Activated CD8-positive, alpha-beta memory T cell treated with anti-CD3 and anti-CD28 coated beads, Interleukin-2, amount 50 U/mL, for 4 hours (primary cell): ENCODE measurements around the gene PACS1.
"Not testable (repeated sequence)": the region's sequence is repeated elsewhere in the genome, so short reads cannot be mapped to it uniquely, and the experiment has no call there.

Experiments used
- DNase-seq: peaks from one replicate; pipeline ENCODE4 v3.0.0-alpha.2; 2020

PACS1 gene

GRCh38 chr11:66230156-66230555 lies 160.1 kb downstream of the PACS1 start:
- no peak for DNase-seq

GRCh38 chr11:66230978-66231377 lies 160.9 kb downstream of the PACS1 start:
- DNase-seq, result no peak

- no peak for DNase-seq
Observed at GRCh38 chr11:66231561-66231960, 161.5 kb downstream of the PACS1 start.

GRCh38 chr11:66232769-66233168 lies 162.7 kb downstream of the PACS1 start:
- no peak for DNase-seq

GRCh38 chr11:66233301-66233700 lies 163.2 kb downstream of the PACS1 start:
- no peak for DNase-seq

GRCh38 chr11:66235141-66235540 lies 165.1 kb downstream of the PACS1 start:
- DNase-seq, result no peak

GRCh38 chr11:66237867-66238266 lies 167.8 kb downstream of the PACS1 start:
- no peak for DNase-seq

- DNase-seq, result no peak
Observed at GRCh38 chr11:66238786-66239413, 168.8 kb downstream of the PACS1 start.

GRCh38 chr11:66239511-66239910 lies 169.4 kb downstream of the PACS1 start:
- DNase-seq, result no peak

GRCh38 chr11:66239998-66240780 lies 170.1 kb downstream of the PACS1 start:
- no peak for DNase-seq

- DNase-seq, result no peak
Observed at GRCh38 chr11:66240781-66241136, 170.7 kb downstream of the PACS1 start.

- no peak for DNase-seq
Observed at GRCh38 chr11:66242095-66242765, 172.2 kb downstream of the PACS1 start.

- no peak for DNase-seq
Observed at GRCh38 chr11:66243782-66244535, 173.9 kb downstream of the PACS1 start.

- DNase-seq, result no peak
Observed at GRCh38 chr11:66247295-66247694, 177.2 kb downstream of the PACS1 start.

- DNase-seq, result no peak
Observed at GRCh38 chr11:66247801-66248200, 177.7 kb downstream of the PACS1 start.

GRCh38 chr11:66248903-66249302 lies 178.8 kb downstream of the PACS1 start:
- DNase-seq, result no peak

- no peak for DNase-seq
Observed at GRCh38 chr11:66251809-66252208, 181.7 kb downstream of the PACS1 start.

GRCh38 chr11:66253081-66253480 lies 183.0 kb downstream of the PACS1 start:
- DNase-seq, result not testable (repeated sequence)

- DNase-seq, result no peak
Observed at GRCh38 chr11:66258473-66258893, 188.4 kb downstream of the PACS1 start.

GRCh38 chr11:66259225-66259624 lies 189.2 kb downstream of the PACS1 start:
- no peak for DNase-seq

GRCh38 chr11:66259956-66260355 lies 189.9 kb downstream of the PACS1 start:
- DNase-seq, result no peak

- DNase-seq, result no peak
Observed at GRCh38 chr11:66261578-66261977, 191.5 kb downstream of the PACS1 start.

GRCh38 chr11:66262191-66262590 lies 192.1 kb downstream of the PACS1 start:
- no peak for DNase-seq
